Measurements from ENCODE around the gene KCNMA1.

Gene KCNMA1

GRCh38 chr10:77602913-77603533 lies 34.6 kb downstream of the KCNMA1 start:
- Histone ChIP-seq H3K4me3 (ENCODE audit: low read depth, low read length) (no peak overlapping the region), H3K9me3 (ENCODE audit: control insufficient read depth, low read length) (no peaks in the 10 kb centered on the region), H3K36me3 (ENCODE audit: control insufficient read depth, insufficient read depth, low read length) (no peaks in the 10 kb centered on the region), H3K27me3 (ENCODE audit: control insufficient read depth, insufficient read depth, low read length) (no peaks in the 10 kb centered on the region), H2AFZ (no peak overlapping the region), H3K4me2 (ENCODE audit: low read length) (no peak overlapping the region), H3K27ac (no peak overlapping the region), H3K79me2 (no peaks in the 10 kb centered on the region), H3K9ac (no peak overlapping the region), H3K4me1 (no peaks in the 10 kb centered on the region)
- TF ChIP-seq CTCF (IDR thresholded peaks at IDR 0.05) = no peak

DNA sequence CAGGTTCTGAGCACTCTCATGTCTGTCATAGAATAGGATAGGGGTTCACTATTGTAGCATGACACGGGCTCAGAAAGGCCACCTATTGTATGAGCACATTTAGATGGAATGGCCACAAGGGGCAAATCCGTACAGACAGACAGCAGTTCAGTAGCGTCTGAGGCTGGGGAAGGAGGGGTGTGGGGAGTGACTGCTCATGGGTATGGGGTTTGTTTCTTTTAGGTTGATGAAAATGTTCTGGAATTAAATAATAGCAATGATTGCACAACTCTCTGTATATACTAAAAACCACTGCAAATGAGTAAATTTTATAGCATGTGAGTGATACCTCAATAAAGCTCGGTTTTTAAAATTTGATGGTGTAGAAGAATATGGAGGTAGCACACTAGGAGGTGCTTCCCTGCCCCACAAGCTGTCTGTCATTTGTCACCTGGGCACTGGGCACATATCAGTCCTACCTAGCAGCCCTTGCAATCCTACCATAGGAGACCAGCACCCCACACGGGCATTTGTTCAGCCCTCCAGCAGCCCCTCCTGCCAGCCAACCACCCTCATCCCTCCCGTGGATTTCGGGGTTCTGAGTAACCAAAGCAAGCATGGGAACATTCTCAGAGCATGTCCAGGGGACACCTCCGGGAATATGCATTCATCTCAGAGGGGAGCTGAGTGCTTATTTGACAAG lies 35.2 kb downstream of the KCNMA1 start:
- Histone ChIP-seq H3K27me3 (ENCODE audit: control insufficient read depth, insufficient read depth, low read length) (no peaks in the 10 kb centered on the region), H2AFZ (no peak overlapping the region), H3K4me1 (no peaks in the 10 kb centered on the region), H3K4me3 (ENCODE audit: low read depth, low read length) (no peak overlapping the region), H3K36me3 (ENCODE audit: control insufficient read depth, insufficient read depth, low read length) (no peaks in the 10 kb centered on the region), H3K9me3 (ENCODE audit: control insufficient read depth, low read length) (no peaks in the 10 kb centered on the region), H3K79me2 (no peaks in the 10 kb centered on the region), H3K4me2 (ENCODE audit: low read length) (no peak overlapping the region), H3K27ac (no peak overlapping the region), H3K9ac (no peak overlapping the region)
- TF ChIP-seq CTCF (IDR thresholded peaks at IDR 0.05) = no peak

DNA sequence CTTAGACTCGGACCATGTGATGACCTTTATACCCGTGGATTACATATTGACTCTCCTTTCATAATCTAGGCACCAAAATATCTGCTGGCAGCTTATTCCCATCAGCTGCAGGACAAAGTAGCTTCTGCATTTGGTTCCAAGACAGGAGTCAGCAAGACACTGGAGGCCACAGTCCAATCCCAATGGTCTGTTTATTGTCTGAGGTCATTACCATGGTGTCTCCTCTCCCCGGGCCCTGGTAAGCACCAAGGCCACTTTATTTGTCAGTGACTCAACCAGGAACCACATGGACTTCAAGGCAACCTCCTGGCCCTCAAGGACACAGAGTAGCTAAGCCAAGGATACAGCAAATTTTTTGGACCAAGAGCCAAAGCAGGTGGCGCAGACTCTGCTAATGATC lies 36.1 kb downstream of the KCNMA1 start:
- Histone ChIP-seq H3K4me3 (ENCODE audit: low read depth, low read length) (no peak overlapping the region), H3K9ac (no peak overlapping the region), H3K4me2 (ENCODE audit: low read length) (no peak overlapping the region), H3K36me3 (ENCODE audit: control insufficient read depth, insufficient read depth, low read length) (no peaks in the 10 kb centered on the region), H3K79me2 (no peaks in the 10 kb centered on the region), H3K27me3 (ENCODE audit: control insufficient read depth, insufficient read depth, low read length) (no peaks in the 10 kb centered on the region), H3K27ac (no peak overlapping the region), H3K4me1 (no peaks in the 10 kb centered on the region), H3K9me3 (ENCODE audit: control insufficient read depth, low read length) (no peaks in the 10 kb centered on the region), H2AFZ (no peak overlapping the region)
- no peak for TF ChIP-seq CTCF (IDR thresholded peaks at IDR 0.05)

DNA sequence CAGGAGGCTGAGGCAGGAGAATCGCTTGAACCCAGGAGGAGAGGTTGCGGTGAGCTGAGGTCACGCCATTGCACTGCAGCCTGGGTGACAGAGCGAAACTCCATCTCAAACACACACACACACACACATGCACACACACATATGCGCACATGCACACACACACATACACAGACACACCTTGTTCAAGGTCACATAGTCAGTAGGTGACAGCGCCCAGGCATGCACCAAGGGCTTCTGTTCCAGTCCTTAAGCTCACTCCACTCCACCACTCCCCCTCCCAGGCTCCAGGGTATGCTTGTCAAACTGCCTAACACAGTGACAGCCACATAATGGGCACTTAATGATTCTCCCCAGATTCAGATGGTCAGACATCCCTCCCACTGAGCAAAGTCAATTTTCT lies 37.0 kb downstream of the KCNMA1 start:
- no peak for TF ChIP-seq CTCF (IDR thresholded peaks at IDR 0.05)
- H3K36me3 ChIP-seq (ENCODE audit: control insufficient read depth, insufficient read depth, low read length) = no peaks in the 10 kb centered on the region
- no peaks in the 10 kb centered on the region for H3K27me3 ChIP-seq (ENCODE audit: control insufficient read depth, insufficient read depth, low read length)
- H3K9ac ChIP-seq = no peak overlapping the region
- H3K4me2 ChIP-seq (ENCODE audit: low read length) = no peak overlapping the region
- H3K27ac ChIP-seq = no peak overlapping the region
- no peaks in the 10 kb centered on the region for H3K4me1 ChIP-seq
- no peaks in the 10 kb centered on the region for H3K79me2 ChIP-seq
- no peak overlapping the region for H3K4me3 ChIP-seq (ENCODE audit: low read depth, low read length)
- no peaks in the 10 kb centered on the region for H3K9me3 ChIP-seq (ENCODE audit: control insufficient read depth, low read length)
- no peak overlapping the region for H2AFZ ChIP-seq

DNA sequence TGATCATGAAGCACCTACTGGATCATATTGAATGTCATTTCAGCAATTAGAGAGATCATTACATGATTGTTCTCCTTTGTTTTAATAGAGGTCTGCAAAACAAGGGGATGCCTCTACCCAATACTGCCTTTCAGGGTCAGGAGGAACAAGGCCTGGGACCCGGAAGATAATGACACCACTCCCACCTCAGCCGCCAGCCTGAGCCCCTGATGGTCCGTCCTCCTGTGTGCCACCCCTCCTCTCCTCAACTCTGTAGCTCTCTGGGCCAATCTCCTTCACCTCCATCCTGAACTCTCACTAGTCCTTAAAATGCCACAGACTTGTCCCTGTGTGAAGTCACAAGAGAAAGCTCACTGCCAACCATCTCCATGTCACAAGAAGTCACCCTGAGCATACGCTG lies 38.0 kb downstream of the KCNMA1 start:
- no peak overlapping the region for H2AFZ ChIP-seq
- TF ChIP-seq CTCF (IDR thresholded peaks at IDR 0.05) = no peak
- H3K9ac ChIP-seq = no peak overlapping the region
- no peak overlapping the region for H3K4me2 ChIP-seq (ENCODE audit: low read length)
- H3K4me3 ChIP-seq (ENCODE audit: low read depth, low read length) = no peak overlapping the region
- no peaks in the 10 kb centered on the region for H3K79me2 ChIP-seq
- H3K9me3 ChIP-seq (ENCODE audit: control insufficient read depth, low read length) = no peaks in the 10 kb centered on the region
- no peak overlapping the region for H3K27ac ChIP-seq
- H3K4me1 ChIP-seq = no peaks in the 10 kb centered on the region
- H3K36me3 ChIP-seq (ENCODE audit: control insufficient read depth, insufficient read depth, low read length) = no peaks in the 10 kb centered on the region
- H3K27me3 ChIP-seq (ENCODE audit: control insufficient read depth, insufficient read depth, low read length) = no peaks in the 10 kb centered on the region

Measured in parathyroid adenoma (tissue), 2 donors.